HEK293 (cell line): ENCODE results near the gene AGPAT1.

Source experiments
- KLF1 ChIP-seq: fragments of 450-650 bp; formaldehyde crosslinking; IDR thresholded peaks from 2 replicates; pipeline ENCODE4 v1.5.1; 2016; ENCODE audit warnings: missing biosample characterization, missing genetic modification characterization
- MEIS1 ChIP-seq: sonication (generic); formaldehyde crosslinking; IDR thresholded peaks from 2 replicates; pipeline ENCODE4 v1.8.1; 2022; ENCODE audit warnings: missing genetic modification reagents, mild to moderate bottlenecking, borderline replicate concordance
- MZF1 ChIP-seq: fragments of 450-650 bp; formaldehyde crosslinking; IDR thresholded peaks from 2 replicates; pipeline ENCODE4 v1.5.1; 2017; ENCODE audit warnings: missing biosample characterization, missing genetic modification characterization, borderline replicate concordance
- RBAK ChIP-seq: fragments of 450-650 bp; formaldehyde crosslinking; IDR thresholded peaks from 2 replicates; pipeline ENCODE4 v1.5.1; 2016; ENCODE audit warnings: missing biosample characterization, missing genetic modification characterization
- SCRT1 ChIP-seq: fragments of 450-650 bp; formaldehyde crosslinking; IDR thresholded peaks from 2 replicates; pipeline ENCODE4 v1.5.1; 2016; ENCODE audit warnings: missing biosample characterization, missing genetic modification characterization, borderline replicate concordance
- TCF7L2 ChIP-seq: IDR thresholded peaks from 2 replicates; pipeline ENCODE4 v1.6.1; 2011; ENCODE audit warnings: low read depth, mild to moderate bottlenecking, inconsistent platforms, low read length, moderate library complexity, borderline replicate concordance
- ZBTB17 ChIP-seq: fragments of 450-650 bp; formaldehyde crosslinking; IDR thresholded peaks from 2 replicates; pipeline ENCODE4 v1.5.1; 2016; ENCODE audit warnings: missing biosample characterization, missing genetic modification characterization
- ZBTB7A ChIP-seq: fragments of 450-650 bp; formaldehyde crosslinking; IDR thresholded peaks from 2 replicates; pipeline ENCODE4 v1.5.1; 2016; ENCODE audit warnings: low read depth, missing biosample characterization, missing genetic modification characterization
- ZFP41 ChIP-seq: fragments of 450-650 bp; formaldehyde crosslinking; IDR thresholded peaks from 2 replicates; pipeline ENCODE4 v1.5.1; 2016; ENCODE audit warnings: missing biosample characterization, missing genetic modification characterization, borderline replicate concordance
- ZNF138 ChIP-seq: fragments of 450-650 bp; formaldehyde crosslinking; IDR thresholded peaks from 2 replicates; pipeline ENCODE4 v1.5.1; 2016; ENCODE audit warnings: missing biosample characterization, missing genetic modification characterization, borderline replicate concordance
- ZNF184 ChIP-seq: fragments of 450-650 bp; IDR thresholded peaks from 2 replicates; pipeline ENCODE4 v1.5.1; 2018; ENCODE audit warnings: missing biosample characterization, mild to moderate bottlenecking, missing genetic modification characterization
- ZNF221 ChIP-seq: fragments of 450-650 bp; formaldehyde crosslinking; IDR thresholded peaks from 2 replicates; pipeline ENCODE4 v1.5.1; 2017; ENCODE audit warnings: missing biosample characterization, missing genetic modification characterization, borderline replicate concordance
- ZNF239 ChIP-seq: fragments of 450-650 bp; formaldehyde crosslinking; IDR thresholded peaks from 2 replicates; pipeline ENCODE4 v1.5.1; 2016; ENCODE audit warnings: missing biosample characterization, missing genetic modification characterization
- ZNF274 ChIP-seq, 2 experiments: fragments of 200-500 bp in 1 of 2; fragments of 450-650 bp in 1 of 2; sonication (Bioruptor generic) in 1 of 2; formaldehyde crosslinking in 1 of 2; IDR thresholded peaks; 2 replicates each; pipeline versions ENCODE4 v1.5.1 to v1.6.1; 2014 to 2016; ENCODE audit warnings: borderline replicate concordance in 1 of 2, inconsistent platforms in 1 of 2, low read length in 1 of 2, missing biosample characterization in 1 of 2, missing genetic modification characterization in 1 of 2
- ZNF37A ChIP-seq: fragments of 450-650 bp; IDR thresholded peaks from 2 replicates; pipeline ENCODE4 v1.5.1; 2018; ENCODE audit warnings: missing biosample characterization, missing genetic modification characterization
- ZNF423 ChIP-seq: fragments of 450-650 bp; formaldehyde crosslinking; IDR thresholded peaks from 2 replicates; pipeline ENCODE4 v1.5.1; 2016; ENCODE audit warnings: missing biosample characterization, missing genetic modification characterization
- ZNF561 ChIP-seq: fragments of 450-650 bp; IDR thresholded peaks from 2 replicates; pipeline ENCODE4 v1.5.1; 2018; ENCODE audit warnings: missing biosample characterization, missing genetic modification characterization, borderline replicate concordance
- ZNF580 ChIP-seq: fragments of 450-650 bp; formaldehyde crosslinking; IDR thresholded peaks from 2 replicates; pipeline ENCODE4 v1.5.1; 2016; ENCODE audit warnings: missing biosample characterization, missing genetic modification characterization
- ZNF660 ChIP-seq: fragments of 450-650 bp; IDR thresholded peaks from 2 replicates; pipeline ENCODE4 v1.5.1; 2018; ENCODE audit warnings: missing biosample characterization, mild to moderate bottlenecking, missing genetic modification characterization
- ZNF664 ChIP-seq: fragments of 450-650 bp; formaldehyde crosslinking; IDR thresholded peaks from 2 replicates; pipeline ENCODE4 v1.5.1; 2016; ENCODE audit warnings: missing biosample characterization, missing genetic modification characterization
- ZNF701 ChIP-seq: fragments of 450-650 bp; formaldehyde crosslinking; IDR thresholded peaks from 2 replicates; pipeline ENCODE4 v1.5.1; 2016; ENCODE audit warnings: missing biosample characterization, missing genetic modification characterization
- ZNF747 ChIP-seq: fragments of 450-650 bp; formaldehyde crosslinking; IDR thresholded peaks from 2 replicates; pipeline ENCODE4 v1.5.1; 2016; ENCODE audit warnings: missing biosample characterization, missing genetic modification characterization
- ZNF76 ChIP-seq: fragments of 450-650 bp; formaldehyde crosslinking; IDR thresholded peaks from 2 replicates; pipeline ENCODE4; 2016; ENCODE audit warnings: low read depth, missing biosample characterization, missing genetic modification characterization, borderline replicate concordance
- ZNF837 ChIP-seq: fragments of 450-650 bp; formaldehyde crosslinking; IDR thresholded peaks from 2 replicates; pipeline ENCODE4 v1.5.1; 2016; ENCODE audit warnings: missing biosample characterization, missing genetic modification characterization
- ZSCAN23 ChIP-seq: fragments of 450-650 bp; formaldehyde crosslinking; IDR thresholded peaks from 2 replicates; pipeline ENCODE4 v1.5.1; 2016; ENCODE audit warnings: missing biosample characterization, missing genetic modification characterization
- TF ChIP-seq, protein P1 (sequence below): fragments of 450-650 bp; formaldehyde crosslinking; IDR thresholded peaks from 2 replicates; pipeline ENCODE4 v1.5.1; 2016; ENCODE audit warnings: missing biosample characterization, missing genetic modification characterization, borderline replicate concordance
- TF ChIP-seq, protein P2 (sequence below): fragments of 450-650 bp; formaldehyde crosslinking; IDR thresholded peaks from 2 replicates; pipeline ENCODE4 v1.5.1; 2016; ENCODE audit warnings: missing biosample characterization, missing genetic modification characterization, low read depth
- TF ChIP-seq, protein P3 (sequence below): fragments of 450-650 bp; formaldehyde crosslinking; IDR thresholded peaks from 2 replicates; pipeline ENCODE4 v1.5.1; 2016; ENCODE audit warnings: missing biosample characterization, missing genetic modification characterization
- TF ChIP-seq, protein P4 (sequence below): fragments of 450-650 bp; IDR thresholded peaks from 2 replicates; pipeline ENCODE4 v1.5.1; 2018; ENCODE audit warnings: missing biosample characterization, mild to moderate bottlenecking, missing genetic modification characterization

AGPAT1 gene

GRCh38 chr6:32127717-32128592, 47.9 kb downstream of the AGPAT1 start, which contains the start of gene ATF6B (continued):
- TF ChIP-seq ZFP41 (no peak), ZNF747 (no peak), ZSCAN23 (tag by site-specific recombination) (no peak), ZNF138 (tag by site-specific recombination) (no peak), TCF7L2 (no peak), ZBTB7A (tag by site-specific recombination) (no peak), MEIS1 (CRISPR knock-in tag) (no peak), ZNF664 (tag by site-specific recombination) (no peak), KLF1 (tag by site-specific recombination) (peak; percentile 33; the same call in 1 of the 2 replicates), ZNF274 (IDR thresholded peaks at IDR 0.05; ENCODE audit: low read length) (no peak), ZNF274 (tag by site-specific recombination; IDR thresholded peaks at IDR 0.05; ENCODE audit: borderline replicate concordance) (no peak), ZNF660 (tag by site-specific recombination) (peak; percentile 78; the same call in 1 of the 2 replicates), ZNF580 (tag by site-specific recombination) (0 out of 2 replicates have a peak, but pooled peaks have one; percentile 20), ZNF561 (no peak), ZNF837 (tag by site-specific recombination) (no peak), SCRT1 (tag by site-specific recombination) (peak; percentile 59; the same call in 1 of the 2 replicates), ZNF423 (tag by site-specific recombination) (no peak), ZNF701 (no peak), ZNF184 (tag by site-specific recombination) (no peak), ZBTB17 (tag by site-specific recombination) (peak; percentile 91), ZNF76 (tag by site-specific recombination) (peak; percentile 39), RBAK (no peak), ZNF221 (tag by site-specific recombination) (no peak), MZF1 (tag by site-specific recombination) (no peak), ZNF239 (no peak), ZNF37A (tag by site-specific recombination) (no peak)
- TF ChIP-seq, protein P1, sequence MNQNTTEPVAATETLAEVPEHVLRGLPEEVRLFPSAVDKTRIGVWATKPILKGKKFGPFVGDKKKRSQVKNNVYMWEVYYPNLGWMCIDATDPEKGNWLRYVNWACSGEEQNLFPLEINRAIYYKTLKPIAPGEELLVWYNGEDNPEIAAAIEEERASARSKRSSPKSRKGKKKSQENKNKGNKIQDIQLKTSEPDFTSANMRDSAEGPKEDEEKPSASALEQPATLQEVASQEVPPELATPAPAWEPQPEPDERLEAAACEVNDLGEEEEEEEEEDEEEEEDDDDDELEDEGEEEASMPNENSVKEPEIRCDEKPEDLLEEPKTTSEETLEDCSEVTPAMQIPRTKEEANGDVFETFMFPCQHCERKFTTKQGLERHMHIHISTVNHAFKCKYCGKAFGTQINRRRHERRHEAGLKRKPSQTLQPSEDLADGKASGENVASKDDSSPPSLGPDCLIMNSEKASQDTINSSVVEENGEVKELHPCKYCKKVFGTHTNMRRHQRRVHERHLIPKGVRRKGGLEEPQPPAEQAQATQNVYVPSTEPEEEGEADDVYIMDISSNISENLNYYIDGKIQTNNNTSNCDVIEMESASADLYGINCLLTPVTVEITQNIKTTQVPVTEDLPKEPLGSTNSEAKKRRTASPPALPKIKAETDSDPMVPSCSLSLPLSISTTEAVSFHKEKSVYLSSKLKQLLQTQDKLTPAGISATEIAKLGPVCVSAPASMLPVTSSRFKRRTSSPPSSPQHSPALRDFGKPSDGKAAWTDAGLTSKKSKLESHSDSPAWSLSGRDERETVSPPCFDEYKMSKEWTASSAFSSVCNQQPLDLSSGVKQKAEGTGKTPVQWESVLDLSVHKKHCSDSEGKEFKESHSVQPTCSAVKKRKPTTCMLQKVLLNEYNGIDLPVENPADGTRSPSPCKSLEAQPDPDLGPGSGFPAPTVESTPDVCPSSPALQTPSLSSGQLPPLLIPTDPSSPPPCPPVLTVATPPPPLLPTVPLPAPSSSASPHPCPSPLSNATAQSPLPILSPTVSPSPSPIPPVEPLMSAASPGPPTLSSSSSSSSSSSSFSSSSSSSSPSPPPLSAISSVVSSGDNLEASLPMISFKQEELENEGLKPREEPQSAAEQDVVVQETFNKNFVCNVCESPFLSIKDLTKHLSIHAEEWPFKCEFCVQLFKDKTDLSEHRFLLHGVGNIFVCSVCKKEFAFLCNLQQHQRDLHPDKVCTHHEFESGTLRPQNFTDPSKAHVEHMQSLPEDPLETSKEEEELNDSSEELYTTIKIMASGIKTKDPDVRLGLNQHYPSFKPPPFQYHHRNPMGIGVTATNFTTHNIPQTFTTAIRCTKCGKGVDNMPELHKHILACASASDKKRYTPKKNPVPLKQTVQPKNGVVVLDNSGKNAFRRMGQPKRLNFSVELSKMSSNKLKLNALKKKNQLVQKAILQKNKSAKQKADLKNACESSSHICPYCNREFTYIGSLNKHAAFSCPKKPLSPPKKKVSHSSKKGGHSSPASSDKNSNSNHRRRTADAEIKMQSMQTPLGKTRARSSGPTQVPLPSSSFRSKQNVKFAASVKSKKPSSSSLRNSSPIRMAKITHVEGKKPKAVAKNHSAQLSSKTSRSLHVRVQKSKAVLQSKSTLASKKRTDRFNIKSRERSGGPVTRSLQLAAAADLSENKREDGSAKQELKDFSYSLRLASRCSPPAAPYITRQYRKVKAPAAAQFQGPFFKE, result no peak
- TF ChIP-seq, protein P2, sequence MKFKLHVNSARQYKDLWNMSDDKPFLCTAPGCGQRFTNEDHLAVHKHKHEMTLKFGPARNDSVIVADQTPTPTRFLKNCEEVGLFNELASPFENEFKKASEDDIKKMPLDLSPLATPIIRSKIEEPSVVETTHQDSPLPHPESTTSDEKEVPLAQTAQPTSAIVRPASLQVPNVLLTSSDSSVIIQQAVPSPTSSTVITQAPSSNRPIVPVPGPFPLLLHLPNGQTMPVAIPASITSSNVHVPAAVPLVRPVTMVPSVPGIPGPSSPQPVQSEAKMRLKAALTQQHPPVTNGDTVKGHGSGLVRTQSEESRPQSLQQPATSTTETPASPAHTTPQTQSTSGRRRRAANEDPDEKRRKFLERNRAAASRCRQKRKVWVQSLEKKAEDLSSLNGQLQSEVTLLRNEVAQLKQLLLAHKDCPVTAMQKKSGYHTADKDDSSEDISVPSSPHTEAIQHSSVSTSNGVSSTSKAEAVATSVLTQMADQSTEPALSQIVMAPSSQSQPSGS, result no peak
- TF ChIP-seq, protein P3, sequence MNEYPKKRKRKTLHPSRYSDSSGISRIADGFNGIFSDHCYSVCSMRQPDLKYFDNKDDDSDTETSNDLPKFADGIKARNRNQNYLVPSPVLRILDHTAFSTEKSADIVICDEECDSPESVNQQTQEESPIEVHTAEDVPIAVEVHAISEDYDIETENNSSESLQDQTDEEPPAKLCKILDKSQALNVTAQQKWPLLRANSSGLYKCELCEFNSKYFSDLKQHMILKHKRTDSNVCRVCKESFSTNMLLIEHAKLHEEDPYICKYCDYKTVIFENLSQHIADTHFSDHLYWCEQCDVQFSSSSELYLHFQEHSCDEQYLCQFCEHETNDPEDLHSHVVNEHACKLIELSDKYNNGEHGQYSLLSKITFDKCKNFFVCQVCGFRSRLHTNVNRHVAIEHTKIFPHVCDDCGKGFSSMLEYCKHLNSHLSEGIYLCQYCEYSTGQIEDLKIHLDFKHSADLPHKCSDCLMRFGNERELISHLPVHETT (tag by site-specific recombination), result no peak
- TF ChIP-seq, protein P4, sequence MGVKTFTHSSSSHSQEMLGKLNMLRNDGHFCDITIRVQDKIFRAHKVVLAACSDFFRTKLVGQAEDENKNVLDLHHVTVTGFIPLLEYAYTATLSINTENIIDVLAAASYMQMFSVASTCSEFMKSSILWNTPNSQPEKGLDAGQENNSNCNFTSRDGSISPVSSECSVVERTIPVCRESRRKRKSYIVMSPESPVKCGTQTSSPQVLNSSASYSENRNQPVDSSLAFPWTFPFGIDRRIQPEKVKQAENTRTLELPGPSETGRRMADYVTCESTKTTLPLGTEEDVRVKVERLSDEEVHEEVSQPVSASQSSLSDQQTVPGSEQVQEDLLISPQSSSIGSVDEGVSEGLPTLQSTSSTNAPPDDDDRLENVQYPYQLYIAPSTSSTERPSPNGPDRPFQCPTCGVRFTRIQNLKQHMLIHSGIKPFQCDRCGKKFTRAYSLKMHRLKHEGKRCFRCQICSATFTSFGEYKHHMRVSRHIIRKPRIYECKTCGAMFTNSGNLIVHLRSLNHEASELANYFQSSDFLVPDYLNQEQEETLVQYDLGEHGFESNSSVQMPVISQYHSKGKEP (tag by site-specific recombination), result no peak
